Astrocyte (in vitro differentiated cells and primary cell): Measurements from ENCODE around the gene MEGF11. TPM values are rescaled to one million over a fixed set of nuclear protein-coding genes. Genes with fewer than 3 reads are reported as not detected.

Source experiments
- DNase-seq: peaks from one replicate; pipeline ENCODE4 v3.0.0-alpha.2; 2010; ENCODE audit warnings: low read depth
- FAIRE-seq: peaks from 2 replicates; lab custom pipeline; 2011; peaks lifted over from hg19 to GRCh38; lab: Jason Lieb, UNC
- H2AFZ ChIP-seq: 2 replicates; pipeline ENCODE4 v1.6.0; 2012; ENCODE audit warnings: low read depth, low read length, inconsistent platforms
- H3K27ac ChIP-seq: 2 replicates; pipeline ENCODE4 v1.5.1; 2011; ENCODE audit warnings: low read depth, low read length, inconsistent platforms
- H3K27me3 ChIP-seq: 2 replicates; pipeline ENCODE4 v1.6.0; 2011; ENCODE audit warnings: low read length, inconsistent platforms; ENCODE audit not compliant: insufficient read depth
- H3K36me3 ChIP-seq: 2 replicates; pipeline ENCODE4 v1.5.1; 2011; ENCODE audit warnings: low read length, inconsistent platforms; ENCODE audit not compliant: insufficient read depth
- H3K4me1 ChIP-seq: 2 replicates; pipeline ENCODE4 v1.5.1; 2011; ENCODE audit warnings: low read length, inconsistent platforms; ENCODE audit not compliant: insufficient read depth
- H3K4me2 ChIP-seq: 2 replicates; pipeline ENCODE4 v1.6.0; 2012; ENCODE audit warnings: low read length, inconsistent platforms
- H3K4me3 ChIP-seq: 2 replicates; pipeline ENCODE4 v1.5.1; 2011; ENCODE audit warnings: low read depth, mild to moderate bottlenecking, low read length, inconsistent platforms; ENCODE audit not compliant: insufficient read depth
- H3K79me2 ChIP-seq: 2 replicates; pipeline ENCODE4 v1.6.0; 2012; ENCODE audit warnings: mild to moderate bottlenecking, low read length, inconsistent platforms; ENCODE audit not compliant: insufficient read depth
- H3K9ac ChIP-seq: 2 replicates; pipeline ENCODE4 v1.6.0; 2012; ENCODE audit warnings: mild to moderate bottlenecking, low read length, inconsistent platforms
- H3K9me3 ChIP-seq: 2 replicates; pipeline ENCODE4 v1.5.1; 2012; ENCODE audit warnings: low read depth, mild to moderate bottlenecking, low read length, inconsistent platforms; ENCODE audit not compliant: insufficient read depth
- H4K20me1 ChIP-seq: 2 replicates; pipeline ENCODE4 v1.6.0; 2012; ENCODE audit warnings: low read length, inconsistent platforms; ENCODE audit not compliant: insufficient read depth
- H3K27ac Mint-ChIP-seq: one replicate; pipeline ENCODE4 v1.8.0; 2021; ENCODE audit warnings: mild to moderate bottlenecking, mixed read lengths; ENCODE audit not compliant: unreplicated experiment
- H3K27me3 Mint-ChIP-seq: one replicate; pipeline ENCODE4 v1.8.0; 2021; ENCODE audit warnings: low read depth, mixed read lengths; ENCODE audit not compliant: unreplicated experiment
- H3K36me3 Mint-ChIP-seq: one replicate; pipeline ENCODE4 v1.8.0; 2021; ENCODE audit warnings: low read depth, mixed read lengths; ENCODE audit not compliant: unreplicated experiment
- H3K4me1 Mint-ChIP-seq: one replicate; pipeline ENCODE4 v1.8.0; 2021; ENCODE audit warnings: low read depth, mixed read lengths; ENCODE audit not compliant: unreplicated experiment
- H3K4me3 Mint-ChIP-seq: one replicate; pipeline ENCODE4 v1.8.0; 2021; ENCODE audit warnings: mild to moderate bottlenecking, moderate library complexity, mixed read lengths; ENCODE audit not compliant: unreplicated experiment
- H3K9me3 Mint-ChIP-seq: one replicate; pipeline ENCODE4 v1.8.0; 2021; ENCODE audit warnings: mild to moderate bottlenecking, mixed read lengths; ENCODE audit not compliant: unreplicated experiment
- EZH2 ChIP-seq: IDR thresholded peaks from 2 replicates; pipeline ENCODE4 v1.6.1; 2012; ENCODE audit warnings: mild to moderate bottlenecking, low read length, inconsistent platforms; ENCODE audit not compliant: insufficient read depth
- total RNA-seq: library from RNA; stranded (reverse); gene quantifications from 2 replicates; pipeline ENCODE4 v1.2.1, GENCODE V29; 2021
- TF ChIP-seq, protein P1 (sequence below): IDR thresholded peaks from 2 replicates; pipeline ENCODE4 v1.5.1; 2011; ENCODE audit warnings: low read depth, mild to moderate bottlenecking, inconsistent platforms, low read length, moderate library complexity; ENCODE audit not compliant: insufficient read depth

The MEGF11 gene
- total RNA-seq, 1 donor from 2014 or later: 0.16 TPM

DNA sequence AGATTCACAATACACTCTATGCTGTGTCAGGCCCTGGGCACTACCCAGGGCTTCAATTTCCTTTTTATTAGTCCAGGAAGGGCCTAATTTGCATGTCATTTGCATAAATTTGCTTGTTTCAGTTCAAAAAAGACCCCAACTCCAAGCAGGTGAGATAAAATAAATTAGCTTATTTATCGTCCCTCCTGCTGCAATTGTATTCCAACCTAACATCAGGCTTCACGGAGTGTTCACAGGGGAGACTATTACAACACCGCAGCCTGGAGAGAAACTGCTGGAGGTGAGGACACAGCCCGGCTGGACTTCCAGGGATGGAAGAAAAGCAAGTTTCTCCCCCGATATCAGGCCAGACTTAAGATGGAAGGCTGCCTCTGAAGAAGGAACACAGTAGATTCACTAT is 62.8 kb downstream of the MEGF11 start:
- Histone ChIP-seq H3K4me2 (no peak overlapping the region), H2AFZ (no peak overlapping the region), H3K36me3 (no peaks in the 10 kb centered on the region), H3K9ac (no peak overlapping the region), H3K4me1 (peaks cover 8% of the 10 kb centered on the region), H3K4me3 (no peak overlapping the region), H3K27me3 (no peaks in the 10 kb centered on the region), H4K20me1 (no peaks in the 10 kb centered on the region), H3K27ac (no peak overlapping the region), H3K9me3 (no peaks in the 10 kb centered on the region), H3K79me2 (no peaks in the 10 kb centered on the region)
- H3K4me3 Mint-ChIP-seq: no peak overlapping the region
- no peaks in the 10 kb centered on the region for H3K36me3 Mint-ChIP-seq
- H3K27me3 Mint-ChIP-seq: peaks cover 17% of the 10 kb centered on the region
- FAIRE-seq (no peak), DNase-seq (no peak)
- H3K4me1 Mint-ChIP-seq: peaks cover 2% of the 10 kb centered on the region
- no peak overlapping the region for H3K27ac Mint-ChIP-seq
- H3K9me3 Mint-ChIP-seq: no peaks in the 10 kb centered on the region
- TF ChIP-seq, protein P1, sequence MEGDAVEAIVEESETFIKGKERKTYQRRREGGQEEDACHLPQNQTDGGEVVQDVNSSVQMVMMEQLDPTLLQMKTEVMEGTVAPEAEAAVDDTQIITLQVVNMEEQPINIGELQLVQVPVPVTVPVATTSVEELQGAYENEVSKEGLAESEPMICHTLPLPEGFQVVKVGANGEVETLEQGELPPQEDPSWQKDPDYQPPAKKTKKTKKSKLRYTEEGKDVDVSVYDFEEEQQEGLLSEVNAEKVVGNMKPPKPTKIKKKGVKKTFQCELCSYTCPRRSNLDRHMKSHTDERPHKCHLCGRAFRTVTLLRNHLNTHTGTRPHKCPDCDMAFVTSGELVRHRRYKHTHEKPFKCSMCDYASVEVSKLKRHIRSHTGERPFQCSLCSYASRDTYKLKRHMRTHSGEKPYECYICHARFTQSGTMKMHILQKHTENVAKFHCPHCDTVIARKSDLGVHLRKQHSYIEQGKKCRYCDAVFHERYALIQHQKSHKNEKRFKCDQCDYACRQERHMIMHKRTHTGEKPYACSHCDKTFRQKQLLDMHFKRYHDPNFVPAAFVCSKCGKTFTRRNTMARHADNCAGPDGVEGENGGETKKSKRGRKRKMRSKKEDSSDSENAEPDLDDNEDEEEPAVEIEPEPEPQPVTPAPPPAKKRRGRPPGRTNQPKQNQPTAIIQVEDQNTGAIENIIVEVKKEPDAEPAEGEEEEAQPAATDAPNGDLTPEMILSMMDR: no peak
- TF ChIP-seq EZH2: no peak

- H3K27ac Mint-ChIP-seq: no peak overlapping the region
- no peaks in the 10 kb centered on the region for H3K36me3 ChIP-seq
- H3K4me1 ChIP-seq: peaks cover 11% of the 10 kb centered on the region
- H3K27me3 ChIP-seq: no peaks in the 10 kb centered on the region
- no peaks in the 10 kb centered on the region for H3K9me3 ChIP-seq
- TF ChIP-seq, protein P1: no peak
- no peak for TF ChIP-seq EZH2
- no peak overlapping the region for H3K9ac ChIP-seq
- peaks cover 4% of the 10 kb centered on the region for H3K4me1 Mint-ChIP-seq
- no peaks in the 10 kb centered on the region for H4K20me1 ChIP-seq
- no peak overlapping the region for H3K4me3 Mint-ChIP-seq
- H3K4me2 ChIP-seq: no peak overlapping the region
- no peaks in the 10 kb centered on the region for H3K9me3 Mint-ChIP-seq
- FAIRE-seq (no peak), DNase-seq (no peak)
- H3K79me2 ChIP-seq: no peaks in the 10 kb centered on the region
- H3K36me3 Mint-ChIP-seq: no peaks in the 10 kb centered on the region
- H3K27ac ChIP-seq: no peak overlapping the region
- peaks cover 29% of the 10 kb centered on the region for H3K27me3 Mint-ChIP-seq
- H3K4me3 ChIP-seq: no peak overlapping the region
- no peak overlapping the region for H2AFZ ChIP-seq
Observed at GRCh38 chr15:66189291-66189690, 64.3 kb downstream of the MEGF11 start.

DNA sequence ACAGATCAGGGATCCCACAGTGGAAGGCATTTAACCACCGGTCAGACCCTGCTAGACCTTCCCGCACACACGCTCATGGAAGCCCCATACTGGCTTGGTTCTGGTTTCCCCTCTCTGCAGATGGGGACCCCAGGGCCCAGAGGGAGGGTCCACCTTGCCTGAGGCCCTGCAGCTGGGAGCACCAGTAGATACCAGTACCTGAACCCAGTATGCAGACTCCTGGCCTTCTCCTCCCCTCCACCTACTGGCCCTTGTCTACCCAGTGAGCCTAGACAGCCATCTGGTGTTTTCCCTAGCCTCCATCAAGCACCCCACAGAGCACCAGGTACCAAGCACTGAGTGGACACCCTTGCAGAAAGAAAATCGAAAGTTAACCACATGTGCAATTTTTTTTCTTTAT is 65.1 kb downstream of the MEGF11 start:
- no peak overlapping the region for H3K4me3 Mint-ChIP-seq
- H3K9me3 ChIP-seq: no peaks in the 10 kb centered on the region
- no peak overlapping the region for H3K9ac ChIP-seq
- H2AFZ ChIP-seq: no peak overlapping the region
- peaks cover 36% of the 10 kb centered on the region for H3K27me3 Mint-ChIP-seq
- no peaks in the 10 kb centered on the region for H3K36me3 ChIP-seq
- no peak overlapping the region for H3K27ac Mint-ChIP-seq
- no peak overlapping the region for H3K4me2 ChIP-seq
- no peaks in the 10 kb centered on the region for H3K9me3 Mint-ChIP-seq
- TF ChIP-seq, protein P1: no peak
- TF ChIP-seq EZH2: no peak
- H3K27me3 ChIP-seq: no peaks in the 10 kb centered on the region
- peaks cover 4% of the 10 kb centered on the region for H3K4me1 Mint-ChIP-seq
- no peaks in the 10 kb centered on the region for H4K20me1 ChIP-seq
- no peak overlapping the region for H3K4me3 ChIP-seq
- no peaks in the 10 kb centered on the region for H3K79me2 ChIP-seq
- FAIRE-seq: no peak
- H3K4me1 ChIP-seq: peaks cover 11% of the 10 kb centered on the region
- H3K27ac ChIP-seq: no peak overlapping the region
- DNase-seq: no peak
- no peaks in the 10 kb centered on the region for H3K36me3 Mint-ChIP-seq
